Mucosa of stomach (tissue), 1 donor: Measurements from ENCODE around the gene FZR1.

Experiments used
- H3K27me3 ChIP-seq: one replicate; pipeline ENCODE4 v1.7.0; 2013; ENCODE audit warnings: mild to moderate bottlenecking, low read length; ENCODE audit not compliant: control insufficient read depth, insufficient read depth
- H3K36me3 ChIP-seq: one replicate; pipeline ENCODE4 v1.7.0; 2013; ENCODE audit warnings: low read length; ENCODE audit not compliant: control insufficient read depth, insufficient read depth
- H3K4me1 ChIP-seq: one replicate; pipeline ENCODE4 v1.7.0; 2013; ENCODE audit warnings: mild to moderate bottlenecking, low read length; ENCODE audit not compliant: control insufficient read depth, insufficient read depth
- H3K4me3 ChIP-seq: one replicate; pipeline ENCODE4 v1.7.0; 2013; ENCODE audit warnings: low read length
- H3K9ac ChIP-seq: one replicate; pipeline ENCODE4 v1.7.0; 2013; ENCODE audit warnings: mild to moderate bottlenecking, low read length, moderate library complexity
- H3K9me3 ChIP-seq: one replicate; pipeline ENCODE4 v1.7.0; 2013; ENCODE audit warnings: mild to moderate bottlenecking, low read length, moderate library complexity; ENCODE audit not compliant: control insufficient read depth
- donor health status: Pancreatic carcinoma.

FZR1 gene

DNA sequence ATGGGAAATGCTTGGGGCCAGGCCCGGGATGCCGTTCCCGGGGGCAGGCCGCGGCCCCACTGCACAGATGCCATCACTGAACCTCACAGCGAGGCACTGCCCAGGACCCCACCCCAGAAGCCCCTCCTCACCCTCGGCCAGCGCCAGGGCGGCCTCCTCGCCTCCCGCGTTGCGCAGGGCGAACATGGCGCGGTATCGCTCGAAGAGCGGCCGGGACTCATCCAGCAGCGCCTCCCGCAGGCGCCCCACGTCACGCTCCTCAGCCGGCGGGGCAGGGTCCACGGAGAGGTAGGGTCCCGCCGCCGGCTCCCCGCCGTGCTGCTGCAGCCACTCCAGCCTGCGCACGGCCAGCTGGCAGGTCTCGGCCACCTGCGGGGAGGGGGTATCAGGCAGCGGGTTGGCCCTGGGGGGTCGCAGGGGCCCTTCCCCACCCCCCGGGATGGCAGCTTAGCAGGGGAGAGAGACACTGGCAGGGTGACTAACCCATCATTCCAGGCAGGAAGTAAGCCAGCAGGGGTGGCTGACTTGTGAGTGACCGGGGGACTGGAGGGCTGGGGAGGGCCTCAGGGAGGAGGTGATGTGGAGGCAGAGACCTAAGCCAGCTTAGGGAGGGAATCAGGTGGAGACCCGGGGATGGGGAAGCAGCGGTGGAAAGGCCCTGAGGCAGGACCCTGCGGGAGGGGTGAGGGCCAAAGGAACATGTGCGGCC, 13.8 kb upstream of the FZR1 start:
- Histone ChIP-seq H3K36me3 (no peaks in the 10 kb centered on the region), H3K4me3 (no peak overlapping the region), H3K9me3 (no peaks in the 10 kb centered on the region), H3K9ac (no peak overlapping the region), H3K4me1 (no peaks in the 10 kb centered on the region), H3K27me3 (no peaks in the 10 kb centered on the region)

DNA sequence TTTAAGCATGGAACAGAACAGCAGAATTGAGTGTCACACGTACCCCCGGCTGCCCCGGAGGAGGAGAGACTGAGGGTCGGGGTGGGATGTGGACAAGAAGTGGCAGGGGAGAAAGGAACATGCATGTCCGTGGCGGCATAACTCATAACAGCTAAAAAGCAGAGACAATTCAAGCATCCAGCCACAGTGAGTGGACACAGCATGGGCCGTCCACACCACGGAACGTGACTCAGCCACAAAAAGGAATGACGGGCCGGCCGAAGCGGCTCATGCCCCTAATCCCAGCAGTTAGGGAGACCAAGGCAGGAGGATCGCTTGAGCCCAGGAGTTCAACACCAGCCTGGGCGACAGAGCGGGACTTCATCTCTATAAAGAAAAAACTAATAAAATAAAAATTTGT, 13.2 kb upstream of the FZR1 start:
- Histone ChIP-seq H3K9ac (no peak overlapping the region), H3K9me3 (no peaks in the 10 kb centered on the region), H3K36me3 (no peaks in the 10 kb centered on the region), H3K4me3 (no peak overlapping the region), H3K4me1 (no peaks in the 10 kb centered on the region), H3K27me3 (no peaks in the 10 kb centered on the region)

DNA sequence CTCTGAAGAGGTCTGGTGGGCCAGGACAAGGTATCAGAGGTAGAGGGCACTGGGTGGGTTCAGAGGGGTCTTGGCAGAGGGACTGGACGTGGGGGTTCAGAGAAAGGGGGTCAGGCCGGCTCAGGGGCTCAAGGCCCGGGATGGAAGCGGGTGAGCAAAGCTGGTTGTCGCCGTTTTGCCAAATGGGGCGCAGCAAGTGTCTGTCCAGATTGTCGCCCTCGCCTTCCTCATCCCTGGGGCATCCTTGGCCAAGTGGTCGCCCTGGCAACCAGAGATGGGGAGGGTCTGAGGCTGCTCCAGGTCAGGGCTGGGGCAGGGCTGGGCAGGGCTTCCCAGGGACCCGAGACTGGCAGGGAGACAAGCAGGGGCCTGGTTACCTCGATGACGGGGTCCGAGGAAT, 12.5 kb upstream of the FZR1 start:
- Histone ChIP-seq H3K36me3 (no peaks in the 10 kb centered on the region), H3K27me3 (no peaks in the 10 kb centered on the region), H3K9ac (no peak overlapping the region), H3K9me3 (no peaks in the 10 kb centered on the region), H3K4me1 (no peaks in the 10 kb centered on the region), H3K4me3 (no peak overlapping the region)

DNA sequence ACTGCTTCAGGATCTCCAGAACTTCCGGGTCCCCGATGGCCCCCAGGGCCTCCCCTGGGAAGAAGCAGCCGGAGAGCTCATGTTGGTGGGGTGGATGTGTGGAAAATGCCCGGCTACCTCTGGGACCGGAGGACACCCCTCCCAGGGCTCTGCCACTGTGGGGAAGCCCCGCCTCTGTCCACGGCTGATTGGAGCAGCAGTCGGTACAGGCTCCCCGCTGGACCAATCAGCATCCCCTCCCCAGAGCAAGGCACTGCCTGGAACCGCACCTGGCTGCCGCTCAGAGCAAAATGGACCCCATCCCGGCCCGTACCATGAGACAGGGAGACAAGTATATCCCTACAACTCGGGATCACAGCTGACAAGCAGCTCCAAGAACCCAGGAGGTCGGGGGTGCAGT, 12.1 kb upstream of the FZR1 start:
- no peaks in the 10 kb centered on the region for H3K4me1 ChIP-seq
- H3K9me3 ChIP-seq = no peaks in the 10 kb centered on the region
- no peaks in the 10 kb centered on the region for H3K27me3 ChIP-seq
- no peak overlapping the region for H3K9ac ChIP-seq
- H3K36me3 ChIP-seq = no peaks in the 10 kb centered on the region
- H3K4me3 ChIP-seq = no peak overlapping the region

- H3K27me3 ChIP-seq = no peaks in the 10 kb centered on the region
- H3K36me3 ChIP-seq = no peaks in the 10 kb centered on the region
- peaks cover under 1% of the 10 kb centered on the region for H3K4me1 ChIP-seq
- H3K9me3 ChIP-seq = no peaks in the 10 kb centered on the region
- H3K4me3 ChIP-seq = no peak overlapping the region
- H3K9ac ChIP-seq = no peak overlapping the region
Measured at GRCh38 chr19:3494559-3494958, 11.6 kb upstream of the FZR1 start.

DNA sequence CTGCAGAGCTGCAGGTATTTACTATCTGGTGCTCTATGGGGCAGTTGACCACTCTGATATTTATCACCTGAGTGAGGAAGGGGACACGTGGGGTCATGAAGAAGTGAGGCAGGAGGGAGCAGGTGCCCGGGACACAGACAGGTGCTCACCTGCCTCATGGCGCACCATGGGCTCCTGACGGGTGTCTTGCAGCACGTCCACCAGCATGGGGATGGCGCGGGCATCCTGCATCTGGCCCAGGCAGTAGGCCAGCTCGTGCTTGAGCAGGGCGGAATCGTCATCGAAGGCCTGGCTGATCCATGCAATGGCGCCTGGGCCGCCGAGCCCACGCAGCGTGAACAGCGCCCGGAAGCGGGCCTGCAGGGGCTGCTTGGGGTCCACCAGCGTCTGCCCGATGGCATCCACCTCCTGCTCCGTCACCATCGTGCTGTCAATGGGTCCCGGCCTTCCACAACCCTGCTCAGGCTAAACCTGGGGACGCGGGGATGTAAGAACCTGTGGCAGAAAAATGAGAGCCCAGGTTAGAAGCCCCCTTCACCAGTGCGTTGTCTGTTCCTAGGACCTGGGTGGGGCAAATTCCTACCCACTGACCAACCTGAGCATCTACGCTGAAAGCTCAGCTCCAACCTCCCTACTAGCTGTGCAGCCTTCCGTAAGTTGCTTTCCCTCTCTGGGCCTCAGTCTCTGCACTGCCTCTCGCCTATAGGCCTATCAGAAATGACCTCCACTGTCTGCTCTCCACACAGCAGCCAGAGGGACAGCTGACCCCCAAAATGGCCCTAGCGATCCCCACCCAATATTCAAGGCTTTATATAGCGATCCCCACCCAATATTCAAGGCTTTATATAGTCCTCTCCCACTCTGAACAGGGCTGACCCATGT, 9.5 kb upstream of the FZR1 start:
- no peaks in the 10 kb centered on the region for H3K36me3 ChIP-seq
- no peaks in the 10 kb centered on the region for H3K27me3 ChIP-seq
- no peaks in the 10 kb centered on the region for H3K9me3 ChIP-seq

DNA sequence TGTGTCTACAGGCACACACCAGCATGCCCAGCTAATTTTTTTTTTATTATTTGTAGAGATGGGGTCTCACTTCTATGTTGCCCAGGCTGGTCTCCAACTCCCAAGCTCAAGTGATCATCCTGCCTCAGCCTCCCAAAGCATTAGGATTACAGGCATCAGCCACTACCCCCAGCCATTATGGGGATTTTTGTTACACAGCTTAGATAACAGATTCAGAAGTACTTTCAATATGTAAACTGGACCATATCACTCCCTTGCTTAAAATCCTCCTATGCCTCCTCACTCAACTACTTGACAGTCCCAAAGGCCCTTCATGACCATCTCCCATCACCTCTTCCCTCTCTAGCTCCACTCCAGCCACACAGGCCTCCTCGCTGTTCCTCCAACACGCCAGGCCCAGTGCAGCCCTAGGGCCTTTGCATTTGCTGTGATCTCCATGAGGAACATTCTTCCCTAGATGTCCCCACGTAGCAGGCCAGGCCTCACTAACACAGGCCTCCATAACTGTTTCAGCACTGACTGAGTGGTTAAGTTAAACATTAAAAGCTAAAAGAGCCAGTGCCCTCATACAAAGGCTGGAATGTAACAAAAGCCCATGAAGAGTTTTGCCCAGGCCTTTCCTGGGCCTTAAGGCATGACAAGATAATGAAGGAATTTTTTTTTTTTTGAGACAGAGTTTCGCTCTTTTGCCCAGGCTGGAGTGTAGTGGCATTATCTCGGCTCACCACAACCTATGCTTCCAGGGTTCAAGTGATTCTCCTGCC, 8.2 kb upstream of the FZR1 start:
- Histone ChIP-seq H3K27me3 (no peaks in the 10 kb centered on the region), H3K9ac (no peak overlapping the region), H3K4me3 (no peak overlapping the region), H3K9me3 (no peaks in the 10 kb centered on the region), H3K4me1 (peaks cover 5% of the 10 kb centered on the region), H3K36me3 (no peaks in the 10 kb centered on the region)

More for the DNA sequence above, 9.5 kb upstream of the FZR1 start:
- Histone ChIP-seq H3K4me1 (peaks cover 5% of the 10 kb centered on the region), H3K9ac (no peak overlapping the region), H3K4me3 (no peak overlapping the region)

DNA sequence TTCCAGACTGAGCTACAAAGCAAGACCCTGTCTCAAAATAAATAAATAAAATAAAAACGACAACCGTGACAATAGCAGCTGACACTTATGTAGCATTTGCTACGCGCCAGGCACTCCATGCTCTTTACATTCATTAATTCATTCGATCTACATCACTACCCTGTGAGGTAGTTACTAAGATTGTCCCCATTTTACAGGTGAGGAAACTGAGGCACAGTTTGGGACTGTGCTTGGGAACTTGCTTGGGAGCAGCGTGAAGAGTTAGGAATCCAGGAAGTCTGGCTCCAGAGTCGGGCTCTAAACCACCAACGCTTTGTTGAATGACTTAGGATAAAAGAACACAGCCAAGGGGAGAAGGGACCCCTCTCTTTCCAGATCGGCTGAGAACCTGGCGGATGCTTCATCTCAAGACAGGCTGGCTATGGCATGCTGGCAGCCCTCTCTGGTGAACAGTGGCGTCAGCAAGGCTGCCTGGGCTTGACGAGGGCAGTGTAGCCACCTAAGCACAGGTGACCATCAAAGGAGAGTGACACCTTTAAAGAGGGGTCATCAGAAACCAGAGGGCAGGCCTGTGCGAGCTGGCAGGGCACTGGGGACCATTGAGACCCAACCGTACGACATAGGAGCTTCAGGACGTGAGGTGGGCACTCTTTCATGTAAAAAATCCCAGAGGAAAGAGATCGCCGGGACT, 6.2 kb upstream of the FZR1 start:
- Histone ChIP-seq H3K4me1 (peaks cover 5% of the 10 kb centered on the region), H3K9ac (peak overlapping the region; percentile 80), H3K9me3 (no peaks in the 10 kb centered on the region), H3K36me3 (no peaks in the 10 kb centered on the region), H3K27me3 (no peaks in the 10 kb centered on the region), H3K4me3 (peak overlapping the region; percentile 65)

DNA sequence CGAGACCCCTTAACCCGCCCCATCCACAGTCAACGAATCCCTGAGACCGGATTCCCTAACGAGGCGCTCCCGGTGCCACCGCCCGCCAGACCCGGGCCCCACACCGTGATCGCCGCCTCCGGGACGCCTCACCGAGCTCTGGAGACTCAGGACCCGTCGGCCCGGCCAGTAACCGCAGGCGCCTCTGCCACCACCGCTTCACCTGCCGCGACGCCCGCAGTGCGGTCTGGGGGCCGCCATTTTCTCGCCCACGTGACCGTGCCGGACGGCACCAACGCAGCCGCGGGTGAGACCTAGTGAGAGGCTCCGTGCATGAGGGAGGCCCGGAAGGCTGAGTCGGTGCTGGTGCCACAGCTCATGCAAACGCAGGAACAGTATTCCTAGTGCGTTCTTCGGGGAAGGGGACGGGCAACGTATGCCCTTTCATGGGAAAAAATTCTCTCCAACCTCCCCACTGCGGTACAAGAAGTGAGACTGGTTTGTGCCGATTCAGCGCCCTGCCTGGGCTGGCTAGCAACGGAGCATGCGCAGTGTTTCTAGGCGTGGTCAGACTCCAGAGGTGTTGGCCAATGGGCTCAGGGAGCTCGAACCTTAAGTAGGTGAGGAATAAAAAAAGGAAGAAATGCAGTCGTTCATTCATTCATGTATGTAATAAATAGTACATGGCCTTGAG, 5.5 kb upstream of the FZR1 start, which contains the start of gene DOHH:
Gene DOHH, minus strand, starts transcription at position 246 of the 673 bp plus-strand sequence. CDS start 3,860 bp downstream, outside the sequence.
- Histone ChIP-seq H3K4me1 (peaks cover 5% of the 10 kb centered on the region), H3K9ac (peak within 1 kb of the TSS; percentile 80), H3K4me3 (peak within 1 kb of the TSS; percentile 65), H3K27me3 (no peaks in the 10 kb centered on the region), H3K36me3 (no peaks in the 10 kb centered on the region), H3K9me3 (no peaks in the 10 kb centered on the region)

DNA sequence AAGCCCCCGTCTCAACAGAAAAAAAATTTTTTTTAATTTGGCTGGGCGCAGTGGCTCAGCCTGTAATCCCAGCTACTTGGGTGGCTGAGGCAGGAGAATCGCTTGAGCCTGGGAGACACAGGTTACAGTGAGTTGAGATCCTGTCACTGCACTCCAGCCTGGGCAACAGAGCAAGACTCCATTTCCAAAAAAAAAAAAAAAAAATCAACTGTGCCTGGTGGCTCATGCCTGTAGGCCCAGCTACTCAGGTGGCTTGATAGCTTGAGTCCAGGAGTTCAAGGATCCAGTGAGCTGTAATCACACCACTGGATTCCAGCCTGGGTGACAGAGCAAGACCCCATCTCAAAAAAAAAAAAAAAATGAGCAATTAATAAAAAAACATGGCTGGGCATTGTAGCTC, 4.3 kb upstream of the FZR1 start:
- Histone ChIP-seq H3K9ac (no peak overlapping the region), H3K36me3 (no peaks in the 10 kb centered on the region), H3K27me3 (no peaks in the 10 kb centered on the region), H3K9me3 (no peaks in the 10 kb centered on the region), H3K4me1 (peaks cover 5% of the 10 kb centered on the region), H3K4me3 (no peak overlapping the region)

DNA sequence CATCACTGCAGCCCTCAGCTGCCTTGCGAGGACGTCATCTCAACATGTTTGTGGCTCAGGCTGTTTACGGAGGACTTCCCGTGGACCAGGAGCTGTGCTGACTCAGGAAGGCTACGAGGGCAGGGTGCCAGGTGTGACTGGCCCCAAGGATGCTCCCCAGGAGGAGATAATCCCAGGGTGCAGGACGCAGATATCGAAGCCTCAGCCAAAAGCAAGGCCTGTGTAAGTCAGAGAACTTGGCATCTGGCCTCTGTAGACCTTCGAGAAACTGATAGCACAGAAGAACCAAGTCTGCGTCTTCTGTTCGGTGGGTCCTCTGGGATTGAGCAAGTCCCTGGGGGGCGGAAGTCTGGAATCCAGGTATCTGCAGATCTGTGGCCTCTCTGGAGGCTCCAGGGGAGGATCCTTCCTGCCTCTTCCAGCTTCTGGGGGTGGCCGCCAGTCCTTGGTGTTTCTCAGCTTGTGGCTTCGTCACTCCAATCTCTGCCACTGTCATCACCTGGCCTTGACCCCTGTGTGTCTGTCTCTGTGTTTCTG, 3.0 kb upstream of the FZR1 start:
- no peaks in the 10 kb centered on the region for H3K9me3 ChIP-seq
- H3K27me3 ChIP-seq = no peaks in the 10 kb centered on the region
- peaks cover 5% of the 10 kb centered on the region for H3K4me1 ChIP-seq
- H3K36me3 ChIP-seq = no peaks in the 10 kb centered on the region
- no peak overlapping the region for H3K4me3 ChIP-seq
- H3K9ac ChIP-seq = no peak overlapping the region
